Measurements from ENCODE around the gene TTR.
A peak's percentile ranks its signal among the peaks of the same experiment; 100 is the strongest.

The TTR gene

DNA sequence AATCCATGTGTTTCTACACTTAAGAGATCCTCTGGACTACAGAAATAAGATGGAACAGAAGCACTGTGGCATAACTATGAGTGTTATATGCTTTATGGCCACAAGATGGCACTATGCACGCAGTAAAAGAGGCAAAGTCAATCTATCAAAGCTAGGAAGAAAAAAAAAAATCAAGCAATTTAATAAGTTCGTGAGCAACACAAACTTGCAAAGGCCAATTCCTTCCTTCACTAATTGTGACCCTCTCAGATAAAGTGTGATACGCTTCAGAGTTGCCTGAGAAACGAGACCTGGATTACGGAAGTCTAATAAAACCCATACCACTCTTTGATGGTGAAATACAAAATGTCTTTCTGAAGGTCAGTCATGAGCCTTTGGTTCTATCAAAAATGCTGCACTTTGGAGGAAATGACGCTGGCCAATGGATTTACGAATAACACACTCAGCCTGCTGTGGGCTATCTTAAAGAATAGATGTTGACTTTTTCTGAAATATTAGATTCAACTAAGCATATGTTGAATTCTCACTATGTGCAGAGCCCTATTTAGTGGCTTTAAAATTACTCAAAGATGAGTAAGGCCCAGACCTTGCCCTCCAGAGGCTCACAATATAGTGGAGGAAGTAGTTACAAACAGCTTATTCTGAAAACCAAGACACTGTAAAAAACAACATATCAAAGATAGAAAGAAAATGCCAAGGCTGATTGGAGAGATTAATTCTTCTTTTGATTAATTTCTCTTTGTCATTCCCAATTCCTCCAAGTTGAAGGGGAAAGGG, 35.5 kb upstream of the TTR start:
- no peak overlapping the region for H3K27ac ChIP-seq
- TF ChIP-seq, protein P1, sequence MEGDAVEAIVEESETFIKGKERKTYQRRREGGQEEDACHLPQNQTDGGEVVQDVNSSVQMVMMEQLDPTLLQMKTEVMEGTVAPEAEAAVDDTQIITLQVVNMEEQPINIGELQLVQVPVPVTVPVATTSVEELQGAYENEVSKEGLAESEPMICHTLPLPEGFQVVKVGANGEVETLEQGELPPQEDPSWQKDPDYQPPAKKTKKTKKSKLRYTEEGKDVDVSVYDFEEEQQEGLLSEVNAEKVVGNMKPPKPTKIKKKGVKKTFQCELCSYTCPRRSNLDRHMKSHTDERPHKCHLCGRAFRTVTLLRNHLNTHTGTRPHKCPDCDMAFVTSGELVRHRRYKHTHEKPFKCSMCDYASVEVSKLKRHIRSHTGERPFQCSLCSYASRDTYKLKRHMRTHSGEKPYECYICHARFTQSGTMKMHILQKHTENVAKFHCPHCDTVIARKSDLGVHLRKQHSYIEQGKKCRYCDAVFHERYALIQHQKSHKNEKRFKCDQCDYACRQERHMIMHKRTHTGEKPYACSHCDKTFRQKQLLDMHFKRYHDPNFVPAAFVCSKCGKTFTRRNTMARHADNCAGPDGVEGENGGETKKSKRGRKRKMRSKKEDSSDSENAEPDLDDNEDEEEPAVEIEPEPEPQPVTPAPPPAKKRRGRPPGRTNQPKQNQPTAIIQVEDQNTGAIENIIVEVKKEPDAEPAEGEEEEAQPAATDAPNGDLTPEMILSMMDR (IDR thresholded peaks at IDR 0.05): peak; percentile 86
- TF ChIP-seq ZFX (IDR thresholded peaks at IDR 0.05; ENCODE audit: borderline replicate concordance): no peak

GRCh38 chr18:31557446-31557845, 34.2 kb upstream of the TTR start:
- TF ChIP-seq ZFX (IDR thresholded peaks at IDR 0.05; ENCODE audit: borderline replicate concordance): no peak
- TF ChIP-seq, protein P1 (IDR thresholded peaks at IDR 0.05): no peak
- no peak overlapping the region for H3K27ac ChIP-seq

DNA sequence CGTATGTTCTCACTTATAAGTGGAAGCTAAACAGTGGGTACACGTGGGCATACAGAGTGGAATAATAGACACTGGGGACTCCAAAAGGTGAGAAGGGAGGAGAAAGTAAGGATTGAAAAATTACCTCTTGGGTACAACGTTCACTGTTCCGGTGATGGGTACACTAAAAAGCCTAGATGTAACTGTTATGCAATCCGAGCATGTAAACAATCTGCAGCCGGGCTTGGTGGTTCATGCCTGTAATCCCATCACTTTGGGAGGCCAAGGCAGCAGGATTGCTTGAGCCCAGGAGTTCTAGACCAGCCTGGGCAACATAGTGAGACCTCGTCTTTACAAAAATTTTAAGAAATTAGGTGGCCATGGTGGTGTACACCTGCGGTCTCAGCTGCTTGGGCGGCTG, 33.1 kb upstream of the TTR start:
- no peak overlapping the region for H3K27ac ChIP-seq
- TF ChIP-seq ZFX (IDR thresholded peaks at IDR 0.05; ENCODE audit: borderline replicate concordance): no peak
- TF ChIP-seq, protein P1 (IDR thresholded peaks at IDR 0.05): no peak

GRCh38 chr18:31562726-31563125, 29.0 kb upstream of the TTR start:
- H3K27ac ChIP-seq: no peak overlapping the region
- TF ChIP-seq, protein P1 (IDR thresholded peaks at IDR 0.05): no peak
- no peak for TF ChIP-seq ZFX (IDR thresholded peaks at IDR 0.05; ENCODE audit: borderline replicate concordance)

DNA sequence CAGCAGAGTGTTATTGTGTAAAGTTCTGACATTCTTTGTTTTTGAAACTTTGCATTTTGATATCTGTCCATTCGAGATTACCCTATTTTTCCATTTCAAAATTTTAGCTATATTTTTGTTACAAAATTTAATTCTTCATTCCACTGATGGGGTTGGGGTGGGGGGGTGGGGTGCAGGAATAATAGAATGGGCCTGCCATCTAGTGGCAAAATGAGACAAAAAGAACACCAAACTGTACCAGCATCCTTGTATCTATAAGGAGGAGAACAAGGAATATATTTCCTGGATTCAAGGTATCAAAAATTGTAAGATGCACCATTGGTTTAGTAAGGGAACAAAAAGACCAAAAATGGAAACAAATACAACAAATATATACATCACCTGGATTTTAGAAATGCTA, 27.9 kb upstream of the TTR start:
- no peak for TF ChIP-seq ZFX (IDR thresholded peaks at IDR 0.05; ENCODE audit: borderline replicate concordance)
- TF ChIP-seq, protein P1 (IDR thresholded peaks at IDR 0.05): peak; percentile 45
- no peak overlapping the region for H3K27ac ChIP-seq

DNA sequence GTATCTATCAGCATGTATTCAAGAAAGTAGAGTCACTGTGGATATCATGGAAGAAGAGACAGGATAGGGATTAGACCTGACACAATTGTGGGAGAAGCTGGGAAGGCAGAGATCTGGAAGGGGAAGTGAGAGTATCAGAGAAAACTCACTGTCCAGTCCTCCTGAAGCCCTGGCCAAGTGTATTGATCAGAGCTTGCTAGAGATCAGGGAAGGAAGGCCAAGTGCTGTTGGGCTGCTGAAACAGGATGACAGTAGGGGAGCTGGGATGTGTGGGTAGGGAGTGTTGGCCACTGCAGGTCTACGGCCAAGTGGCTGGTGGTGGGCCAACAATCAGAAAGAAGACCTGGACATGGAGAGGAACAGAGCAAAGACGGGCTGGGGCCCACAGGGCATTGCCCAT, 26.3 kb upstream of the TTR start:
- TF ChIP-seq, protein P1 (IDR thresholded peaks at IDR 0.05): no peak
- no peak overlapping the region for H3K27ac ChIP-seq

GRCh38 chr18:31565782-31566512, 25.7 kb upstream of the TTR start:
- TF ChIP-seq, protein P1 (IDR thresholded peaks at IDR 0.05): no peak
- no peak for TF ChIP-seq ZFX (IDR thresholded peaks at IDR 0.05; ENCODE audit: borderline replicate concordance)
- no peak overlapping the region for H3K27ac ChIP-seq
